GM20431 (cell line): Measurements from ENCODE around the gene MMD.
"Not testable (repeated sequence)": the region's sequence is repeated elsewhere in the genome, so short reads cannot be mapped to it uniquely, and the experiment has no call there.

ENCODE experiments used
- in situ Hi-C: fragments of 300-500 bp; cut with MseI, MboI; formaldehyde crosslinking; loops from one replicate; pipeline ENCODE4 v1.15.0; 2020; ENCODE audit warnings: low sequenced_read_pairs; ENCODE audit not compliant: unreplicated experiment

Gene MMD, protein sequence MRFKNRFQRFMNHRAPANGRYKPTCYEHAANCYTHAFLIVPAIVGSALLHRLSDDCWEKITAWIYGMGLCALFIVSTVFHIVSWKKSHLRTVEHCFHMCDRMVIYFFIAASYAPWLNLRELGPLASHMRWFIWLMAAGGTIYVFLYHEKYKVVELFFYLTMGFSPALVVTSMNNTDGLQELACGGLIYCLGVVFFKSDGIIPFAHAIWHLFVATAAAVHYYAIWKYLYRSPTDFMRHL

GRCh38 chr17:55421179-55421934 lies at the start of gene MMD:
TSS of gene MMD (minus strand) at chr17:55421835. CDS start at chr17:55421695, 140 bp downstream.
- in situ Hi-C loops: no loop called here

DNA sequence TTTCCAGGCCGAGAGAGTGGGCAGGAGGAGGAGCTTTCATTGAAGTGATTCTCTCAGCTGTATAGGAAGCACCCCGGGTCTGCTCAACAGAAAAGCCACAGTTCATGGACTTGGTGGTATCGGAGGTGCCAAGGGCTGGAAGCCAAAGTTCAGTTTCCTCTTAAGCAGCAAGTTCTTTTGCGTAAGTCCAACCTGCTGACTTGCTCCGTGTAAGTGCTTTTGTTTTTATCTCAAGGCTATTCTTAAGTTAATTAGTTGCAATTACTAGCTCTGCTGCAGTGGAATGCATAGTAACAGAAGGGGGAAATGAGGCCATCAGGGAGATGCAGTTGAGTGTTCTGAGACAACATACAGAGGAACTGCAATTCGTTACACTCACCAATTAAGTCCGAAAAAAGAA lies 45.0 kb upstream of the MMD start:
- in situ Hi-C loops: no loop called here

DNA sequence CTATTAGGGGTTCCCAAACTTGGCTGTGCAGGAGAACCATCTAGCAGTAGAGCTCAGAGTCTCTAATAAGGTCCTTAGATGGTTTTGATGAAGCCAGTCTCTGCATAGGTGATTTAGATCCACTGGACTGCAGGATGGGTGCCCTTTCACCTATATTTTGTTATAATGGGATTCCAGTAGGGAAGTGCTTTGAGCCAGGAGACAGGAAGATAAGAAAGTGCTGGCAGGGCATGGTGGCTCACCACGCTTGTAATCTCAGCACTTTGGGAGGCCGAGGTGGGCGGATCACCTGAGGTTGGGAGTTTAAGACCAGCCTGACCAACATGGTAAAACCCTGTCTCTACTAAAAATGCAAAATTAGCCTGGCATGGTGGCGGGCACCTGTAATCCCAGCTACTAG lies 44.1 kb upstream of the MMD start:
- in situ Hi-C loops: not testable (repeated sequence)

DNA sequence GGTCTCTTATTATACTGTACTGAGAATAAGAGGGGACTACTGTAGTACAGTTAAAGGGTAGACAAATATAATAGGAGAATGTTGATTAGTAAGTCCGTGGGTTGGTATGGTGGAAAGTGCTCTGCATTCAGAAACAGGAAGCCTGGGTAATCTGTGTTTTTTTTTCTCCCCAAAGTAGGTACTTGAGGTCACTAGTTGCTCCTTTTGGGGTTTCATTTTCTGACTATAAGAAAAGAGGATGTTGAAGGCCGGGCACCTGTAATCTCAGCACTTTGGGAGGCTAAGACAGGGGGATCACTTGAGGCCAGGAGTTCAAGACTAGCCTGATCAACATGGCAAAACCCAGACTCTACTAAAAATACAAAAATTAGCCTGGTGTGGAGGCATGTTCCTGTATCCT lies 42.0 kb upstream of the MMD start:
- in situ Hi-C loops: no loop called here

GRCh38 chr17:55462711-55463110 lies 41.1 kb upstream of the MMD start:
- in situ Hi-C loops: no loop called here

DNA sequence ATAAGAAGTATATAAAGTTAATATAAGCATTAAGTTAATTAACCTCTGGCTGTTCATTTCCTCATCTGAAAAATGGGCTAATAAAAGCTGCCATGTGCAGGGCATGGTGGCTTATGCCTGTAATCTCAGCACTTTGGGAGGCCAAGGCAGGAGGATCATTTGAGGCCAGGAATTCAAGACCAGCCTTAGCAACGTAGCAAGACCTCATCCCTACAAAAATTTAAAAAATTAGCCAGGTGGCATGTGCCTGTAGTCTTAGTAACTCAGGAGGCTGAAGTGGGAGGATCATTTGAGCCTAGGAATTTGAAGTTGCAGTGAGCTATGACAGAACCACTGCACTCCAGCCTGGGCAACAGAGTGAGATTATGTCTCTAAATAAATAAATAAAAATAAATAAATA lies 40.6 kb upstream of the MMD start:
- in situ Hi-C loops: no loop called here

GRCh38 chr17:55458978-55459377 lies 37.3 kb upstream of the MMD start:
- in situ Hi-C loops: no loop called here

GRCh38 chr17:55458287-55458900 lies 36.8 kb upstream of the MMD start:
- in situ Hi-C loops: no loop called here

DNA sequence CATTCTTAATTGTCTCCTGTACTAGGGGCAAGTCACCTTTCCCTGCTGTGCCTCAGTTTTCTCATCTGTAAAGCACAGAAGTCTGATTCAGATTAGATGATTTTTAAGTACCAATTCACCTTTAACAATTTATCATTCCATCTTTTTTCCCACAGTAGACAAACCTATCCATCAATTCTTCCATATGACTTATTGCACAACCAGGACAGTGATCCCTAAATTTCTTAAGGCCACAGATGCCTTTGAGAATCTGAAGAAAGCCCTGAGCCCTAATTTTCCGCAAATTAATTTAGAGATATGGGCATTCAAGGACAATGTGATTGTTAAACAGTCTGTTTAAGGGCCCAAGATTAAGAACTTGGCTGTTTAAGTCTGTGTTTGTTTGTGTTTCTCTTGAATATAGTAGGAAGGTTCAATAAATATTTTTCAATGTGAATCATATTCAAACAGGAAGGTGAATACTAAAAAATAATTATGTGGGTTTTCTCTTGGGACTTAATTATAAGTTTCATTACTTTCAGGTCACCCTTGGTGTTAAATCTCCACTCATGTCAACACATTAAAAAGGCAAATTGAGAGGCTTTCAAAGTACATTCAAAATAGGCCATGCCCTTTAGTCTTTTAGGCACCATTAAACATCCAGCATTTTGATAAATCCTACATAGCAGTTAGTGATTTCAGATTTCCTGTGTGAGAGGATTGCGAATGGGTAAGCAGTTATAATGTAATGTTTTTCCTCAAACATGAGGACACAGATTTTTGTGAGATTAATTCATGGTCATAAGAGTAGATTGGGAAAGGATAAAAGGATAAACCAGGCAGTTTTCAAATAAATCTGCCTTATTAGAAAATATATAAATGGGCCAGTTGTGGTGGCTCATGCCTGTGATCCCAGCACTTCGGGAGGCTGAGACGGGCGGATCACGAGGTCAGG lies 34.9 kb upstream of the MMD start:
- in situ Hi-C loops: no loop called here

DNA sequence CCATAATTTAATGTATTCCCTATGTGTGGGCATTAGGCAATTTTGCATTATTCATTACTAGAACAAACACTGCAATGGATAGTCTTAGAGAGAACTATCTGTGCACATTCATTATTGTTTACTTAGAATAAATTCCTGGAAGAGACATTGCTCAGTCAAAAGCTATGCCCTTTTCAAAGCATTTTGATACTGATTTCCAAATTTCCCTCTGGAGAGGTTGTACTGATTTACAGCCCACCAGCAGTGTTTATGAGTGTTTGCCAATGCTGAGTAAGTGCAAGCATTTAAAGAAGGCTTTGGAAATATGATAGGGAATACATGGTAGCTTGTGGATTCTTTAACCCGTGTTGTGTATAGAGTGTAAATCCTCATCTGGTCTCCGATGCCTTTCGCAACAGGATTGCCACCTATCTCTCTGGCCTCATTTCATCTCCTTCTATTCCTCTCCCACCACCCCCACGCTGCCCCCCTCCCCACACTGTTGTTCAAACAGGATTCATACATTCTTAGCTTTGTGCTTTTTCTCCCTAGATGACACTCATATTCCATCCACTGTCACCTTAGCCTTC lies 33.4 kb upstream of the MMD start:
- in situ Hi-C loops: no loop called here

DNA sequence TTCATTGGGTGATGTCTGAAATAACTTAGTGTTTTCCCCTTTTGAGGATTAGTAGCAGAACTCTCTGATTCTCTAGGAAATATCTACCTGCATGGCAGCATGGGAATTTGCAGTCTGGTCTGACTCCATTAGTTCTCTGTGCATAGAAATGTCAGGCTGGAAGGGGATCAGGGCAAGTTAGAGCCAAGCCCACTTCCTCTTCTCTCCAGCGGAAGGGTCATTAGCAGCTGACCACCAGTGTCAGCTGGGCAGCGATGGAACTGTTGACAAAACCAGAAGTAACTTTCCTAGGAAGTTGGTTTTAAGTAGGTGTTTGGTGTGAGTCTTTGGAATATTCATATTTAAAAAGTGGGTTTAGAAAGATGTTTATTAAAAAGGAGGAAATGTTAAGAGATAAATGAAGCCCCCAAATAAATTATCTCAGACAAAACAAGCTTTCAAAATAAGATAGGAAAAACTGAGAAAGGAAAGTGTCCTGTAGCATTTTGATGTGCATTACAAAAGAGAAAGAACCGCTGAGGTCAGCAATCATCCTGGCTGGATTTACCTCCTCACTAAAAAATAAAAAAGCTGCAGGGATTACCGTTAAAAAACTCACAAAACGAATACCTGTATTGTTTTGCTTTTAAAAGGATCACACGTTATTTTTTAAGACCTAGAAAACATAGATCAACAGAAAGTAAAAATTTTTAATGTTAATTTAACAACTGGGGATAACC lies 32.4 kb upstream of the MMD start:
- in situ Hi-C loops: no loop called here

GRCh38 chr17:55452139-55452790 lies 30.6 kb upstream of the MMD start:
- in situ Hi-C loops: no loop called here

DNA sequence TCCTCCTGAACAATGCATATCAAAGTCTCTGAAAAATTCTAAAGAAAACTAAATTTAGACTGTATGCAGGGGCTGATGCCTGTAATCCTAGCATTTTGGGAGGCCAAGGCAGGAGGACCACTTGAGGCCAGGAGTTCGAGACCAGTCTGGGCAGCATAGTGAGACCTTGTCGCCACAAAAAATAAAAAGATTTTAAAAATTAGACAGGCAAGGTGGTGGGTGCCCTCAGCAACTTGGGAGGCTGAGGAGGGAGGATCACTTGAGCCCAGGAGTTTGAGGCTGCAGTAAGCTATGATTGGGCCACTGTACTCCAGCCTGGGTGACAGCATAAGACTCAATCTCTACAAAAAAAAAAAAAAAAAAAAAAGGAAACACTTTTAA lies 30.1 kb upstream of the MMD start:
- in situ Hi-C loops: no loop called here

DNA sequence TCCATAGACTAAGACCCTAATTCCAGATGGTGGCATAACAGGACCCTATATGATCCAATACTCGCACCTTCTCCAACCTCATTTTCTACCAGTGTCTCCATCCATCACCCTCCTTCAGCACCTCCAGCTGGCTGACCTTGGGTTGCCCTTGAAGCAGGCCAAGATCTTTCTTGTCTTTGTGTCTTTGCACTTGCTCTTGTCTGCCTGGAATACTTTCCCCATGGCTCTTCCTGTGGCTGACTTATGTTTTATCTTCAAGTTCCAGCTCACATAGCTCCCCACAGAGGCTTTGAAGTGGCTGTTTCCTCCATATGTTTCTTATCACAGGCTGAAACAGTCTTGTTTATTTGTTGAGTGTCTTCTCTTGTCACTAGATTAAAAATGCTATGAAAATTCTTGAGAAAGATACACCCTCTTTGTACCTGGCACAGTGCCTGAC lies 29.6 kb upstream of the MMD start:
- in situ Hi-C loops: no loop called here

- in situ Hi-C loops: no loop called here
These were observed 28.7 kb upstream of the MMD start for GRCh38 chr17:55450232-55450825.

- in situ Hi-C loops: no loop called here
These were observed 27.0 kb upstream of the MMD start for GRCh38 chr17:55448681-55449080.

- in situ Hi-C loops: no loop called here
These were observed 25.1 kb upstream of the MMD start for GRCh38 chr17:55446581-55447205.

DNA sequence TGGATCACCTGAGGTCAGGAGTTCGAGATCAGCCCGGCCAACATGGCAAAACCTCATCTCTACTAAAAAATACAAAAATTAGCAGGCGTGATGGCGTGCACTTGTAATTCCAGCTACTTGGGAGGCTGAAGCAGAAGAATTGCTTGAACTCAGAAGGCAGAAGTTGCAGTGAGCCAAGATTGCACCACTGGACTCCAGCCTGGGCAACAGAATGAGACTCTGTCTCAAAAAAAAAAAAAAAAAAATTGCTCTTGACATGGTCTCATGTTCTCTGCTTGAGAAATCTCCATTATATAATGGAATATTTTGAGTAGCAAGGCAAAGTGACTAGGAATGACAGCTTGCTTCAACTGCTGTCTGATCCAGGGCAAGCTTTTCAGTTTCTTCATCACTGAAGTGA lies 24.4 kb upstream of the MMD start:
- in situ Hi-C loops: not testable (repeated sequence)
